ENCODE measurements around the gene SELENOM.
"Not testable (repeated sequence)": the region's sequence is repeated elsewhere in the genome, so short reads cannot be mapped to it uniquely, and the experiment has no call there.

Gene SELENOM

DNA sequence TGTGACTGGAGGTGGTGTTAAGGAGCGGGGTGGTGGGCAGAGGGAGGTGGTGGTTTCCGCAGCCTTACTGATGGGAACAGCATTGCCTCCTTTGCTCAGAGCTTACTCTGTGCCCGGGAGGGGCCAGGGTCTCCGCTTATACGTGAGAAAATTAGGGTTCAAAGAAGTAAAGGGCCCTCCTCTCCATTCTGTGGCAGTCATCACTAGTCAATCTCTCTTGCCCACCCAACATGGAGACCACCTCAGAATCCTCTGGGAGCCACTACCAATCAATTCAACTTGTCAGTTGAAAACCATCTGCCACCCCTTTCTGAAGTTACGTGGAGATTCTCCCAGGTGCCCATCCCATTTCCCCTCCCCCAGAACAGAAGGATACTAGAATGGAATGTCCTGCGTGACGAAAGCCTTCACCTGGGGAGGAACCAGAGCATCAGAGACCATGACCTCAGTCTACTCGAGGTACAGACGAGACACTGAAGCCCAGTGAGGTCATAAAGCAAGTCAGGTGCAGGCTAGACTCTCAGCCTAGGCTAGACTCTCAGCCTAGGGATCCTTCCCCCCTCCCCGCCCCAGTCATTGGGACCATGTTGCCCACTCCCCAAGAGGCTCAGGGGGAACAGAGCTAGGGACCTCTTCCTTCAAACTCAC lies 2.0 kb downstream of the SELENOM start:
- DNase-seq (ENCODE audit: low read depth in 2 of 2) = no peak

- DNase-seq (ENCODE audit: low read depth in 2 of 2) = no peak
Measured at GRCh38 chr22:31104869-31105268, 2.5 kb downstream of the SELENOM start.

GRCh38 chr22:31103899-31104694 lies 3.3 kb downstream of the SELENOM start:
- no peak for DNase-seq (ENCODE audit: low read depth in 2 of 2)

DNA sequence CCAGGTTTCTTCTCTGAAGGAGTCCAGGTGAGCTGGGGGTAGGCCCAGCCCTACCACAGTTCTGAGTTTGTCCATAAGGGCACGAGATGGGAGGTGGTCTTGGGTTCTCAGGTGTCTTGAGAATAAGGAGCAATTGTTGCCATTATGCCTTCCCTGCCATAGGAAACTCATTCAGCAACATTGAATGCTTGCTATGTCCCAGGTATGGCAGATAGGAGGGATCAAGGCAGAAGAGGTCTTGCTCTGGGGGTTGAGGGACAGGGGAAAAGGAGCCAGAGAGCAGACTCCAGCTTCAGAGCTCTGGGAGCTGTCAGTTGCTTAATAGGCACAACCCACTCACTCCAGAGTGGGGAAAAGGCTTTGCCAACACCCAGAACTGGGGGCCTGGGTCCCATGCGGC lies 4.3 kb downstream of the SELENOM start:
- no peak for DNase-seq (ENCODE audit: low read depth in 2 of 2)

DNA sequence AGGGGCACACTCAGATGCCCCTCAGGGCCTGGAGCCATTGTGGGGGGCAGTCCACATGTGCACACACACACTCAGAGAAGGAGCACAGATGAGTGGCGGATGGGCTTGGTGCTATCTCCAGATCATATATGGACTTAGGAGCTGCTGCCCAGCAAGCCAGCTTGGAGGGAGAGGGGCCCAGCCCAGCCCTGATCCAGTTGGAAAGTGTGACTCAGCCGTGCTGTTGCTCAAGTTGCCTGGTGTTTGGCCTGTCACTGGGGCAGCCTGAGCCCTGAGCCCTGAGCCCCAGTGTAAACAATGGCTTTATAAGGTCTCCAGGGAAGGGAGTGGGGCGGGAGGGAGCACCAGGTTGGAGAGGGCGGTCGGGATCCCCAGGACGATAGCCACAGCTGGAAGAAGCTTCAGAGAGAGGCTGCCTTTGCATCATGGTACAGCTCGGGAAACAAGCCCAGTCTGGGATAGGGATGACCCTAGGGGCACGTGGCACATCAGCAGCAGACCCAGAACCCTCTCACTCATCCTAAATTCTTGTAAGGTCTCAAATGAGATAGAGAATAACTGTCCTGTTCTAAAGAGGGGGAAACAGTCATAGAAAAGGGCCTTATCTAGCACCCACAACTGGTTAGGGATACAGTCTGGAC lies 4.8 kb downstream of the SELENOM start:
- no peak for DNase-seq (ENCODE audit: low read depth in 2 of 2)

DNA sequence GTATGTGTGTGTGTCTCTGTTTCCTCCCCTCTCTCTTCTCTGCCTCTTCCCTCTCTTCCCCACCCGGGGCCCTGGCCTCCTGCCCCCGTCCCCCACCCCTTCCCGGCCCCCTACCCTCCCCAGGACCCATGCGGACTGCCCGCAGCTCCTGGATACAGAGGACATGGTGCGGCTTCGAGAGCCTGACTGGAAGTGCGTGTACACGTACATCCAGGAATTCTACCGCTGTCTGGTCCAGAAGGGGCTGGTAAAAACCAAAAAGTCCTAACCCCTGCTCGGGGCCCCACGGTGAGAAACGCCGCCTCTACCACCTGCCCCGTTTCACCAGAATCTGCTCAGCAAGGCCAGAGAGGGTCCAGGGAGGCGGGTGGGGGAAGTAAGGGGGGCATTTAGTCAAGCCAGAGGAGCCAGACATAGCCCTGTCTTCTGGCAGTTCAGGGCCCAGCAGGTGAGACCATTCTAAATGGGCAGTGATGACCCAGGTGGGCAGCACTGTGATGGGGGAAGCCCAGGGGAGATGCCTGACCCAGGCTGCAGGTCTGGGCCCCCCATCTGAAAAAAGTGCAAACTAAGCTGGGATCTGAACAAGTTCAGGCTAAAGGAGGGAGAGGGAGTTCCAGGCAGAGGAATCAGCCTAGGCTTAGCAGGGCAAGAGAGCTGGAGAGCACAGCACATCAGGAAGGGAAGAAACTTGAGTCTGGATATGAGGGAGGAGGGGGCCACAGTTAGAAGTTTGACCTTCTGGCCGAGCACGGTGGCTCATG lies 6.4 kb downstream of the SELENOM start:
- DNase-seq (ENCODE audit: low read depth in 2 of 2) = no peak

DNA sequence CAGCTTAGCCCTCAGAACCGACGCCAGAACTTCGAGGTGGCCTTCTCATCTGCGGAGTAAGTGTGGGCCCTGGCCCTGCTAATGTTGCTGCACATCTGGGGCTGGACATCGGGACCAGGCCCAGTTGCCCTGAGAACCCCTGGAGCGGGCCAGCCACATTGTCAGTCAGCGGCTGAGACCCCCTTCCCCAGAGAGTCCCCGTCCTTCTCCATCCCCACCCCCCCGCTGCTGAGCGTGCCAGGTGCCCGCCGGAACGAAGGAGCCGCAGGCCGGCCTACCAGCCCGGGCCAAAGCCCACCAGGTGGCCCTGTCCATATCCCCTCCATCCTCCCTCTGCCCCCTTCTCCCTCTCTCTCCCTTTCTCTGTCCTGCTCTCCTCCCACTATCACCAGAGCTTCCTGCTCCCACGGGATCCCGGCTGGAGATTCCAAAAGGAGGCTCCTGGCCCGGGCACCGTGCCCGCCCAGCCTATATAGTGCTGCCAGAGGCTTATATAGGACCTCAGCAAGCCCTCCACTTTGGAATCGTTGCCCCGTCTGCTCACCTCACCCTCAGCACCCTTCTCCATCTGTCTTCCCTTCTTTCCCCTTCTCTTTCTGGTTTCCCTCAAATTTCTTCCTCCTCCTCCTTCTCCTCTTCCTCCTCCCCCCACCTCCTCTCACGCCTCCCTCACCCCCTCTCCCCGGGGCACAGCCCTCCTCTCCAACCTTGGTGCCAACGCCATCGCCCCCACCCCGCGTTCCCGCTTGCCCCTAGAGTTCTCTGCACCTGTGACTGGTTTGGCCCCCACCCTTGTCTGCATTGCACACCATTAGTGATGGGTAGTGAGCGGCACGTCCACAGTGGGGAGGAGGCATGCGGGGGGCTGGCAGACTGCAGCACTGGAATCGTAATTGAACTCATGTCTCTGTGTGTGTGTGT lies 7.3 kb downstream of the SELENOM start:
- no peak for DNase-seq (ENCODE audit: low read depth in 2 of 2)

- no peak for DNase-seq (ENCODE audit: low read depth in 2 of 2)
Measured at GRCh38 chr22:31099386-31099785, 8.0 kb downstream of the SELENOM start.

DNA sequence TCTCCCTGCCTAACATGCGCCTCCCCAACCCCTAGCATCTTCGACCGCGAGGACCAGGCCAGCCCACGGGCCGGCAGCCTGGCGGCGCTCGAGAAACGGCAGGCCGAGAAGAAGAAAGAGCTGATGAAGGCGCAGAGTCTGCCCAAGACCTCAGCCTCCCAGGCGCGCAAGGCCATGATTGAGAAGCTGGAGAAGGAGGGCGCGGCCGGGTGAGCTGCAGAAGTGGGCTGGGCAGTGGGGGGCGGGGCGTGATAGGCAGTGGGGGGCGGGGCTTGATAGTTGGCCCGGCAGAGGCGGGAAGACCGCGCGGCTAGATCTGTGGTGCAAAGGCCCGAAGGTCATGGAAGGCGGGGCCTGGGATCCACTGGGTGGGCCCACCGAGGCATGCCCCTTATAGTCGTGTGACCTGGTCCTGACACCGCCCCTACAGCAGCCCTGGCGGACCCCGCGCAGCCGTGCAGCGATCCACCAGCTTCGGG lies 8.7 kb downstream of the SELENOM start:
- DNase-seq (ENCODE audit: low read depth in 2 of 2) = no peak

GRCh38 chr22:31097941-31098631 lies 9.3 kb downstream of the SELENOM start:
- DNase-seq (ENCODE audit: low read depth in 2 of 2) = no peak

- not testable (repeated sequence) for DNase-seq (ENCODE audit: low read depth in 2 of 2)
Measured at GRCh38 chr22:31097539-31097938, 9.8 kb downstream of the SELENOM start.

DNA sequence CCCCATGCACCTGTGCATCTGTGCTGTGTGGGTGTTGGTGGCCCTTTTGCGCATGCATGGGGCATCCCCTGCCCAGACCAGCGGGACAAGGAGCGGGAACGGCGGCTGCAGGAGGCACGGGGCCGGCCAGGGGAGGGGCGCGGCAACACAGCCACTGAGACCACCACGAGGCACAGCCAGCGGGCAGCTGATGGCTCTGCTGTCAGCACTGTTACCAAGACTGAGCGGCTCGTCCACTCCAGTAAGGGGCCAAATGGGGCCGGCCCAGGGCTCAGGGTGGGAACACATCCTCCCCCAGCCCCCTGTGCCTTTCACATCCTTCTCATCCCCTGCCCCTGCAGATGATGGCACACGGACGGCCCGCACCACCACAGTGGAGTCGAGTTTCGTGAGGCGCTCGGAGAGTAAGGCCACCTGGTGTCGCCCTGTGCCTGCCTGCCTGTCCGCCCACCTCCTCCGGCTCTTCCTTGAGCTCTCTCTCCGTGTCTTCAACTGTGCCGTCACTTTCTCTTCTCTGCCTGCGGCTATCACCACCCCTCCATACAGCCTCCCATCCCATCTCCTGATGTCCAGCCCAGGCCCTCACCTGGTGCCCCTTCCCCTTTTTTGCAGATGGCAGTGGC lies 10.6 kb downstream of the SELENOM start:
- no peak for DNase-seq (ENCODE audit: low read depth in 2 of 2)

GRCh38 chr22:31095637-31096249 lies 11.6 kb downstream of the SELENOM start:
- DNase-seq (ENCODE audit: low read depth in 2 of 2) = no peak

DNA sequence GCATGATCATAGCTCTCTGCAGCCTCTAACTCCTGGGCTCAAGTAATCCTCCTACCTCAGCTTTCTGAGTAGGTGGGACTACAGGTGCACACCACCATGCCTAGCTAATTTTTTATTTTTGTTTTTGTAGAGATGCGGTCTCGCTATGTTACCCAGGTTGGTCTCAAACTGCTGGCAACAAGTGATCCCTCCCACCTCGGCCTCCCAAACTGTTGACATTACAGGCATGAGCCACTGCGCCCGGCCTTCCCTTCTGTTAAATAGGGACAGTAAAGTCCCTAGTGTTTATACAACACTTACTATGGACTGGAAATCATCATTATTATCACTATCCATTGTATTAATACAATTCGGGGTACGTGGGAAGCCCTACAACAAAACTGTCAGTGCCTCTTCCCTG lies 12.6 kb downstream of the SELENOM start:
- no peak for DNase-seq (ENCODE audit: low read depth in 2 of 2)

- DNase-seq (ENCODE audit: low read depth in 2 of 2) = no peak
Measured at GRCh38 chr22:31094021-31094551, 13.3 kb downstream of the SELENOM start.

DNA sequence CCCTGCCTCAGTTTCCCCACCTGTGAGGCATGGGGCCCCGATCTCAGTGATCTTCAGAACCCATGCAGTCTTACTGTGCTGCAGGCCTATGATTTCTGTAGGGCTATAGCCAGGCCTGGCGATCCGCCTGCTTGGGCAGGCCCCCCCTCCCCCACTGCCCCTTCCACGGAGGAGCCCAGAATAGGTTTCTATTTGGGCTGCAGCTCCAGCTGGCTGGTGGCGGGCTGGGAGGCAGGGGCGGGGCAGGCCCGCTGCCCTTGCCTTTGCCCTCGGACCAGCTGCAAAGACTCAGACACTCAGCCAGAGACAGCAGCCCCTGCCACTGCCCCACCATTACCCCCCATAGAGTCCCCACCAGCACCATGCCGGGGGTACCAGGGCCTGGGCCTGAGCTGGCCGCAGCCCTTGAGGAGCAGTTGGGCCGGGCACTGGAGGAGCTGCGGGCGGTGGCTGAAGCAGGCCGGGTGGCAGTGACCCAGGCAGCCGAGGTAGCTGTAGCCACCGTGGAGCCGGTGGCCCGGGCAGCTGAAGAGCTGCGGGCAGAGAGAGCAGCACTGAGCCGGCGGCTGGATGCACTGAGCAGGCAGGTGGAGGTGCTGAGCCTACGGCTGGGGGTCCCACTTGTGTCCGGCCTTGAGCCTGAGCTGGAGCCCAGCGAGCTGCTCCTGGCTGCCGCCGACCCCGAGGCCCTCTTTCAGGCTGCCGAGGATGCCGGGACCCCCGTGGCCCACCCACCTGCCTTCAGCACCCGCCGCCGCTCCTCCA lies 14.1 kb downstream of the SELENOM start:
- no peak for DNase-seq (ENCODE audit: low read depth in 2 of 2)

DNA sequence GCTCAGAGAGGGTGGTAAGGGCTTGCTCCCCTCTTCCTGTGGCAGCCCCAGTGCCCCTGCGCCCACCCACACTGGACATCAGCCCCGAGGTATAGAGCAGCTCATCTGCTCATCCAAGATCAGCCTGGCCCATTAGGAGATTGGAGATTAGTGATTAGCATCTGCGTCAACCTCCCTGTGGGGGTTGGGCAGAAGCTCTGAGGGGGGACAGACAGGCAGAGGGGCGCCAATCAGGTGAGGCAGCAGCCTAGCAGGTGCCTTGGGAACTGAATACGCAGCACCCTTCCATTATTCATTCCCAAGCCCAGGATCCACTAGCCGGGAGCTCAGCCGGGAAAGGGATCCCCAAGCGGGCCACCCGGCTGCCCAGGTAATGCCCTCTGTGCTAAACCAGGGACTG lies 15.2 kb downstream of the SELENOM start:
- no peak for DNase-seq (ENCODE audit: low read depth in 2 of 2)

Data from stimulated activated CD4-positive, alpha-beta T cell treated with anti-CD3 and anti-CD28 coated beads, Interleukin-1b, Interleukin-23, amount 100 ng/mL, for 1 hour (primary cell).